BLaER1 treated with 17β-estradiol and CSF1 and Interleukin-3, amounts not matched to agents 10 nM and 100 nM (cell line): ENCODE results near the gene FNDC3B.

ENCODE experiments used
- H3K27ac ChIP-seq, 11 experiments: shearing (Covaris generic); formaldehyde crosslinking; 2 replicates each; pipeline ENCODE4 v1.8.1; 2022
- H3K27me3 ChIP-seq, 11 experiments: shearing (Covaris generic); formaldehyde crosslinking; 2 replicates each; pipeline ENCODE4 v1.8.1; 2022
- H3K36me3 ChIP-seq, 11 experiments: shearing (Covaris generic); formaldehyde crosslinking; 2 replicates each; pipeline ENCODE4 v1.8.1; 2022
- H3K4me1 ChIP-seq, 10 experiments: shearing (Covaris generic); formaldehyde crosslinking; 2 replicates each; pipeline ENCODE4 v1.8.1; 2022
- H3K4me2 ChIP-seq, 11 experiments: shearing (Covaris generic); formaldehyde crosslinking; 2 replicates each; pipeline ENCODE4 v1.8.1; 2022
- H3K4me3 ChIP-seq, 10 experiments: shearing (Covaris generic); formaldehyde crosslinking; 2 replicates each; pipeline ENCODE4 v1.8.1; 2022
- H3K9ac ChIP-seq, 11 experiments: shearing (Covaris generic); formaldehyde crosslinking; 2 replicates each; pipeline ENCODE4 v1.8.1; 2022
- H3K9me3 ChIP-seq, 11 experiments: shearing (Covaris generic); formaldehyde crosslinking; replicated peaks in 1 of 11; 2 replicates each; pipeline ENCODE4 v1.8.1; 2022
- H4K20me1 ChIP-seq, 11 experiments: shearing (Covaris generic); formaldehyde crosslinking; 2 replicates each; pipeline ENCODE4 v1.8.1; 2022
- Cebpa-rat ChIP-seq, 11 experiments: shearing (Covaris generic); IDR thresholded peaks; 2 replicates each; pipeline ENCODE4 v1.8.1; 2022

FNDC3B gene

GRCh38 chr3:172180473-172180872 lies 141.1 kb downstream of the FNDC3B start:
- no peaks in the 10 kb centered on the region for H3K27me3 ChIP-seq
- H3K4me1 ChIP-seq = peaks cover 0 to 98% (median 32%) of the 10 kb centered on the region in 10 experiments; a peak in 16 of 20 replicates
- peaks cover 0 to 7% (median 0%) of the 10 kb centered on the region in 11 experiments; a peak in 2 of 22 replicates for H3K9me3 ChIP-seq
- peaks cover 0 to 24% (median 8%) of the 10 kb centered on the region in 11 experiments; a peak in 11 of 22 replicates for H3K36me3 ChIP-seq
- H3K27ac ChIP-seq = no peak overlapping the region
- TF ChIP-seq Cebpa-rat (IDR thresholded peaks at IDR 0.05) = no peak
- H4K20me1 ChIP-seq = peaks cover 0 to 74% (median 17%) of the 10 kb centered on the region in 11 experiments; a peak in 14 of 22 replicates
- no peak overlapping the region for H3K9ac ChIP-seq
- no peak overlapping the region for H3K4me3 ChIP-seq
- peak overlapping the region in 3 of 11 experiments; percentile 69 to 75 (median 70); a peak in 5 of 22 replicates for H3K4me2 ChIP-seq

GRCh38 chr3:172181932-172182586 lies 142.7 kb downstream of the FNDC3B start:
- peaks cover 0 to 20% (median 8%) of the 10 kb centered on the region in 11 experiments; a peak in 11 of 22 replicates for H3K36me3 ChIP-seq
- peaks cover 0 to 98% (median 23%) of the 10 kb centered on the region in 10 experiments; a peak in 16 of 20 replicates for H3K4me1 ChIP-seq
- H3K27ac ChIP-seq = peak overlapping the region in 2 of 11 experiments; percentile 33 to 36; a peak in 5 of 22 replicates
- H3K27me3 ChIP-seq = no peaks in the 10 kb centered on the region
- H3K4me2 ChIP-seq = peak overlapping the region in 10 of 11 experiments; percentile 10 to 78 (median 64); a peak in 15 of 22 replicates
- no peak for TF ChIP-seq Cebpa-rat (IDR thresholded peaks at IDR 0.05)
- H3K9ac ChIP-seq = no peak overlapping the region; a peak in 1 of 22 replicates
- H3K9me3 ChIP-seq = peaks cover 0 to 7% (median 0%) of the 10 kb centered on the region in 11 experiments; a peak in 2 of 22 replicates
- H4K20me1 ChIP-seq = peaks cover 0 to 83% (median 17%) of the 10 kb centered on the region in 11 experiments; a peak in 14 of 22 replicates
- no peak overlapping the region for H3K4me3 ChIP-seq

GRCh38 chr3:172182797-172183196 lies 143.4 kb downstream of the FNDC3B start:
- H3K36me3 ChIP-seq = peaks cover 0 to 21% (median 5%) of the 10 kb centered on the region in 11 experiments; a peak in 11 of 22 replicates
- H3K27me3 ChIP-seq = no peaks in the 10 kb centered on the region
- no peak overlapping the region for H3K4me3 ChIP-seq
- H4K20me1 ChIP-seq = peaks cover 0 to 78% (median 17%) of the 10 kb centered on the region in 11 experiments; a peak in 14 of 22 replicates
- peaks cover 0 to 6% (median 0%) of the 10 kb centered on the region in 11 experiments; a peak in 2 of 22 replicates for H3K9me3 ChIP-seq
- peak overlapping the region in 4 of 11 experiments; percentile 70 to 78 (median 72); a peak in 7 of 22 replicates for H3K4me2 ChIP-seq
- peak overlapping the region in 2 of 11 experiments; percentile 33 to 36; a peak in 3 of 22 replicates for H3K27ac ChIP-seq
- H3K4me1 ChIP-seq = peaks cover 0 to 99% (median 23%) of the 10 kb centered on the region in 10 experiments; a peak in 16 of 20 replicates
- H3K9ac ChIP-seq = no peak overlapping the region
- TF ChIP-seq Cebpa-rat (IDR thresholded peaks at IDR 0.05) = no peak

GRCh38 chr3:172184106-172184822 lies 144.9 kb downstream of the FNDC3B start:
- Histone ChIP-seq H3K4me2 (peak overlapping the region in 2 of 11 experiments; percentile 64 to 70; a peak in 2 of 22 replicates), H3K4me3 (no peak overlapping the region), H3K9me3 (no peaks in the 10 kb centered on the region), H3K9ac (no peak overlapping the region), H3K27ac (no peak overlapping the region), H3K4me1 (peaks cover 0 to 99% (median 23%) of the 10 kb centered on the region in 10 experiments; a peak in 16 of 20 replicates), H3K27me3 (no peaks in the 10 kb centered on the region), H4K20me1 (peaks cover 0 to 80% (median 17%) of the 10 kb centered on the region in 11 experiments; a peak in 14 of 22 replicates), H3K36me3 (peaks cover 0 to 10% (median 0%) of the 10 kb centered on the region in 11 experiments; a peak in 2 of 22 replicates)
- TF ChIP-seq Cebpa-rat (IDR thresholded peaks at IDR 0.05) = no peak

- Histone ChIP-seq H3K9ac (no peak overlapping the region), H3K36me3 (peaks cover 0 to 21% (median 0%) of the 10 kb centered on the region in 11 experiments; a peak in 5 of 22 replicates), H3K27me3 (no peaks in the 10 kb centered on the region), H3K27ac (0 out of 22 replicates have a peak overlapping the region, but pooled peaks of 1 of the 11 experiments have one; percentile 9), H3K4me1 (peaks cover 0 to 91% (median 22%) of the 10 kb centered on the region in 10 experiments; a peak in 16 of 20 replicates), H3K4me3 (no peak overlapping the region), H3K9me3 (no peaks in the 10 kb centered on the region), H3K4me2 (peak overlapping the region in 4 of 11 experiments; percentile 8 to 70 (median 63); a peak in 7 of 22 replicates), H4K20me1 (peaks cover 0 to 75% (median 17%) of the 10 kb centered on the region in 11 experiments; a peak in 14 of 22 replicates)
- TF ChIP-seq Cebpa-rat (IDR thresholded peaks at IDR 0.05) = no peak
Observed at GRCh38 chr3:172185907-172186306, 146.5 kb downstream of the FNDC3B start.

GRCh38 chr3:172186607-172187006 lies 147.2 kb downstream of the FNDC3B start:
- peak overlapping the region in 3 of 11 experiments; percentile 62 to 70 (median 64); a peak in 4 of 22 replicates for H3K4me2 ChIP-seq
- peaks cover 0 to 84% (median 16%) of the 10 kb centered on the region in 10 experiments; a peak in 16 of 20 replicates for H3K4me1 ChIP-seq
- no peaks in the 10 kb centered on the region for H3K9me3 ChIP-seq
- peaks cover 0 to 74% (median 15%) of the 10 kb centered on the region in 11 experiments; a peak in 14 of 22 replicates for H4K20me1 ChIP-seq
- H3K4me3 ChIP-seq = no peak overlapping the region
- peaks cover 0 to 28% (median 0%) of the 10 kb centered on the region in 11 experiments; a peak in 6 of 22 replicates for H3K36me3 ChIP-seq
- H3K27me3 ChIP-seq = no peaks in the 10 kb centered on the region
- H3K9ac ChIP-seq = 0 out of 22 replicates have a peak overlapping the region, but pooled peaks of 1 of the 11 experiments have one; percentile 4
- H3K27ac ChIP-seq = 0 out of 22 replicates have a peak overlapping the region, but pooled peaks of 1 of the 11 experiments have one; percentile 9
- TF ChIP-seq Cebpa-rat (IDR thresholded peaks at IDR 0.05) = no peak

- Histone ChIP-seq H3K36me3 (peaks cover 0 to 30% (median 0%) of the 10 kb centered on the region in 11 experiments; a peak in 6 of 22 replicates), H4K20me1 (peaks cover 0 to 67% (median 8%) of the 10 kb centered on the region in 11 experiments; a peak in 10 of 22 replicates), H3K27ac (no peak overlapping the region)
Observed at GRCh38 chr3:172187511-172187910, 148.1 kb downstream of the FNDC3B start.

GRCh38 chr3:172188511-172188910 lies 149.1 kb downstream of the FNDC3B start:
- no peak overlapping the region for H3K9ac ChIP-seq
- no peaks in the 10 kb centered on the region for H3K27me3 ChIP-seq
- H3K36me3 ChIP-seq = peaks cover 0 to 30% (median 0%) of the 10 kb centered on the region in 11 experiments; a peak in 6 of 22 replicates
- H3K27ac ChIP-seq = no peak overlapping the region
- peaks cover 0 to 62% (median 6%) of the 10 kb centered on the region in 11 experiments; a peak in 6 of 22 replicates for H4K20me1 ChIP-seq
- peaks cover 0 to 67% (median 4%) of the 10 kb centered on the region in 10 experiments; a peak in 10 of 20 replicates for H3K4me1 ChIP-seq
- H3K4me2 ChIP-seq = peak overlapping the region in 3 of 11 experiments; percentile 15 to 24 (median 19); a peak in 5 of 22 replicates
- TF ChIP-seq Cebpa-rat (IDR thresholded peaks at IDR 0.05) = no peak
- H3K9me3 ChIP-seq = no peaks in the 10 kb centered on the region
- H3K4me3 ChIP-seq = no peak overlapping the region

More at GRCh38 chr3:172187511-172187910, 148.1 kb downstream of the FNDC3B start:
- H3K4me1 ChIP-seq = peaks cover 0 to 75% (median 7%) of the 10 kb centered on the region in 10 experiments; a peak in 12 of 20 replicates
- H3K4me3 ChIP-seq = no peak overlapping the region
- H3K27me3 ChIP-seq = no peaks in the 10 kb centered on the region
- TF ChIP-seq Cebpa-rat (IDR thresholded peaks at IDR 0.05) = no peak
- no peak overlapping the region for H3K4me2 ChIP-seq
- no peak overlapping the region for H3K9ac ChIP-seq
- H3K9me3 ChIP-seq = no peaks in the 10 kb centered on the region
